ENCODE measurements around the gene ELAC2. TPM values are rescaled to one million over a fixed set of nuclear protein-coding genes. Genes with fewer than 3 reads are reported as not detected.

Gene ELAC2
- total and polyA plus RNA-seq, 4 donors = 10.8 to 53.8 (median 38.3) TPM

DNA sequence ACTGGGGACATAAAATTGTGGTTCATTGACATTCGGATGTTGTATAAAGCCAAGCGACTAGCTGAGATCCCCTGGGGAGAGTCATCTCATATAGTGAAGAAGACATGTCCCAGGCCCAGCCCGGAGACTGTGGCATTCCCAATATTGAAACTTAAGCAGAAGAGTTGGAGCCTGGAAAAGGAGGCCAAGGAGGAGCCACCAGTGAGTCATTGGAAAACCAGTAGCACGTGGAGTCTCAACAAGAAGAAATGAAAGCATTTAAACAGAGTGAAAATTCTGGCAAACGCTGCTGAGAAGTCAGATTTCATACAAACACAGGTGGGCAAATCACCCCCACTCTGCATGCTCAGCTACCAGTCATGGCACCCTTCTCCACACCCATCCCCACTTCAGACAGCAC is 9.4 kb upstream of the ELAC2 start:
- 81 to 90% methylated on average over 5 of the region's 5 CpGs for WGBS, 2 donors
- H3K27ac ChIP-seq (ENCODE audit: low read depth in 1 of 2, low read length in 2 of 2) = no peak overlapping the region
- H3K4me3 ChIP-seq (ENCODE audit: low read length in 2 of 2) = no peak overlapping the region
- no peaks in the 10 kb centered on the region for H3K36me3 ChIP-seq (ENCODE audit: control insufficient read depth in 1 of 2, insufficient read depth in 2 of 2, low read length in 1 of 2)
- intact Hi-C loops (cut with DNase I) = loop anchor here in 1 of 2 donors (10.0 kb wide), 1 partner anchor 1268 kb away; no protein-coding TSS in a partner anchor
- H3K4me1 ChIP-seq (ENCODE audit: control insufficient read depth in 1 of 2, insufficient read depth in 2 of 2, low read length in 2 of 2) = no peaks in the 10 kb centered on the region
- ATAC-seq (ENCODE audit: low FRiP score) (no peak), DNase-seq (no peak)
- H3K27me3 ChIP-seq (ENCODE audit: control insufficient read depth in 1 of 2, insufficient read depth in 2 of 2, low read length in 1 of 2) = no peaks in the 10 kb centered on the region
- no peaks in the 10 kb centered on the region for H3K9me3 ChIP-seq (ENCODE audit: control insufficient read depth, low read length)

DNA sequence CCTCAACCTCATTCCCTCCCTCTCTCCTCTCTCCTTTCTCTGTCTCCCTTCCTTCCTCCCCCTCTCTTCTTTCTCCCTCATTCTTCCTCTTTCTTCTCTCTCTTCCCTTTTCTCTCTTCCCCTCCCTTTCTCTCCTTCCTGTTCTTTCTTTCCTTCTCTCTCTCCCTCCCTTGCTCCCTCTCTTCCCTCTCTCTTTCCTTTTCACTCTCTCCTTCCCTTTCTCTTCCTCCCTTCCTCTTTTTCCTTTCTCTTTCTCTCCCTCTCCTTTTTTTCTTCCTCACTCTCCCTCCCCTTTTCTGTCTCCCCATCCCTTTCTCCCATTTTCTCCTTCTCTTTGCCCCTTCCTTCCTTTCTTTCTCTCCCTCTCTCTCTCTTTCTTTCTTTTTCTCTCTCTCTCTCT is 7.9 kb upstream of the ELAC2 start:
- H3K4me3 ChIP-seq (ENCODE audit: low read length in 2 of 2) = no peak overlapping the region
- H3K9me3 ChIP-seq (ENCODE audit: control insufficient read depth, low read length) = no peaks in the 10 kb centered on the region
- no peaks in the 10 kb centered on the region for H3K4me1 ChIP-seq (ENCODE audit: control insufficient read depth in 1 of 2, insufficient read depth in 2 of 2, low read length in 2 of 2)
- intact Hi-C loops (cut with DNase I) = loop anchor here in 1 of 2 donors (10.0 kb wide), 1 partner anchor 1269 kb away; no protein-coding TSS in a partner anchor
- no peaks in the 10 kb centered on the region for H3K36me3 ChIP-seq (ENCODE audit: control insufficient read depth in 1 of 2, insufficient read depth in 2 of 2, low read length in 1 of 2)
- no peak for ATAC-seq (ENCODE audit: low FRiP score)
- no peak for DNase-seq
- H3K27ac ChIP-seq (ENCODE audit: low read depth in 1 of 2, low read length in 2 of 2) = no peak overlapping the region
- H3K27me3 ChIP-seq (ENCODE audit: control insufficient read depth in 1 of 2, insufficient read depth in 2 of 2, low read length in 1 of 2) = no peaks in the 10 kb centered on the region

DNA sequence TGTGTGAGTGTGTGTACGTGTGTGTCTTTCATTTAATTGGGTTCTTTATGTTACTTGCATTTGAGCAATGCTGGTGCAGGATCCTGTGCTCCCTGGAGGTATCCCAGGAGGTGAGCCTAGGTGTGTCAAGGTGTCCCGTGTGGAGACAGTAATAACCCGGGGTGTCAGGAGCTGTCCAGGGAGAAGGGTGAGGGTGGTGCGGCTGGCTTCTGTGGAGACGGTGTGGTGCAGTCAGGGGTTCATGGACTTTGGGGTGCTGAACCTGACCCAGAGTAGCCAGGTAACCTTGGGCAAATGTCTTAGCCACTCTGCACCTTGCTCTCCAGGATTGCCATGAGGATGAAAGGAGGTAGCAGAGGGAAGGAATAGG is 7.4 kb upstream of the ELAC2 start:
- 71 to 73% methylated on average over 5 of the region's 5 CpGs for WGBS, 2 donors
- H3K27ac ChIP-seq (ENCODE audit: low read depth in 1 of 2, low read length in 2 of 2) = no peak overlapping the region
- no peak for DNase-seq
- H3K4me3 ChIP-seq (ENCODE audit: low read length in 2 of 2) = no peak overlapping the region
- H3K27me3 ChIP-seq (ENCODE audit: control insufficient read depth in 1 of 2, insufficient read depth in 2 of 2, low read length in 1 of 2) = no peaks in the 10 kb centered on the region
- H3K36me3 ChIP-seq (ENCODE audit: control insufficient read depth in 1 of 2, insufficient read depth in 2 of 2, low read length in 1 of 2) = no peaks in the 10 kb centered on the region
- no peaks in the 10 kb centered on the region for H3K9me3 ChIP-seq (ENCODE audit: control insufficient read depth, low read length)
- intact Hi-C loops (cut with DNase I) = loop anchor here in 1 of 2 donors (10.0 kb wide), 1 partner anchor 1270 kb away; no protein-coding TSS in a partner anchor
- no peaks in the 10 kb centered on the region for H3K4me1 ChIP-seq (ENCODE audit: control insufficient read depth in 1 of 2, insufficient read depth in 2 of 2, low read length in 2 of 2)
- no peak for ATAC-seq (ENCODE audit: low FRiP score)

DNA sequence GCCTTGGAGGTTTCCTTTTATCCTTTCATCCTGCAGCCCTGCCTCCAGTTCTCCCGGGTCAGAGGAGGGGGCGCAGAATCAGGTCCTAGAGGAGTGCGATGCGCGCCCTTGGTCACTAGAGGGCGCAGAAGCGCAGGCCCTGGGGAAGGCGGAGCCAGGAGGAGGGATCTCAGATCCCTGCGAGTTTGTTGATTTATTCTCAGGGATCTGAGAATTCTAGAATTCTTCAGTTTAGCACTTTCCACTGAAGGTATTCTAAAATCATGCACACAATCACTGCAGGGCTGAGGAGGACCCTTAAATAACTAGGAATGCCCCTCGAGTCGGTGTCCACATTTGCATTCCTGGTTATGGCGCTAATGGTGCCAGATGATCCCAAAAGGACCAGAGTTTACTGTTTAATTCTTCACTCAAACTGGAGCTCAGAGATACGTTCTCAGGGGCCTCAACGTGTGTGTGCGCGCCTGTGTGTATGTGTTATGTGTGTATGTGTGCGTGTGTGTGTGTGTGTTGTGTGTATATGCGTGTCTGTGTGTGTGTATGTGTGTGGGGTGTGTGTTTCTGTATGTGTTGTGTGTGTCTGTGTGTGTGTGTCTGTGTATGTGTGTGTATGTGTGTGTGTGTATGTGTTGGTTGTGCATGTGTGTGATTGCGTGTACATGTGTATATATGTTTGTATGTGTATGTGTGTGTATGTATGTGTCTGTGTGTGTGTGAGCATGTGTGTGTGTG is 6.9 kb upstream of the ELAC2 start:
- 25 to 26% methylated on average over 19 of the region's 19 CpGs for WGBS, 2 donors
- DNase-seq (peak; percentile 65 to 87), ATAC-seq (ENCODE audit: low FRiP score) (peak; percentile 90)
- Histone ChIP-seq H3K27me3 (ENCODE audit: control insufficient read depth in 1 of 2, insufficient read depth in 2 of 2, low read length in 1 of 2) (no peaks in the 10 kb centered on the region), H3K27ac (ENCODE audit: low read depth in 1 of 2, low read length in 2 of 2) (no peak overlapping the region), H3K4me1 (ENCODE audit: control insufficient read depth in 1 of 2, insufficient read depth in 2 of 2, low read length in 2 of 2) (no peaks in the 10 kb centered on the region), H3K4me3 (ENCODE audit: low read length in 2 of 2) (no peak overlapping the region), H3K36me3 (ENCODE audit: control insufficient read depth in 1 of 2, insufficient read depth in 2 of 2, low read length in 1 of 2) (no peaks in the 10 kb centered on the region), H3K9me3 (ENCODE audit: control insufficient read depth, low read length) (no peaks in the 10 kb centered on the region)
- intact Hi-C loops (cut with DNase I) = loop anchor here in 1 of 2 donors (10.0 kb wide), 1 partner anchor 1270 kb away; no protein-coding TSS in a partner anchor

DNA sequence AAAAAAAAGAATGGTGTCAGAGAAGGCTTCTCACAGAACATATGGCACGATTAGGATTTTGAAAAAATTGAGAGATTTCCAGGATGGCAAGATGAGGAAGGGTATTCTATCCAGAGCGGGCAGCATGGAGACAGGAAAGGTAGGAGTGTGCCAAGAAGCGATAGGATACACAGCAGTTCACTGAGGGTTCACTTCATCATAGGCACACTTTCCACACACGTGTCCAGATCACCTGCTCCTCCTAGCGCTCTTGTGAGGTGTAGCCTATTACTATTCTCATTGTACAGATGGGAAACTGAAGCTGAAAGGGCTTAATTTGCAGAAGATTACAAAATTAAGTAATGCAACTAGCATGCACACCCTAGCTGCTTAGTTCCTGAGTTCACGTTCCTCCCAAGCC is 6.2 kb upstream of the ELAC2 start:
- ATAC-seq (ENCODE audit: low FRiP score) (no peak), DNase-seq (no peak)
- WGBS, 2 donors = 57 to 66% methylated on average over 6 of the region's 6 CpGs
- no peaks in the 10 kb centered on the region for H3K9me3 ChIP-seq (ENCODE audit: control insufficient read depth, low read length)
- no peak overlapping the region for H3K4me3 ChIP-seq (ENCODE audit: low read length in 2 of 2)
- no peaks in the 10 kb centered on the region for H3K27me3 ChIP-seq (ENCODE audit: control insufficient read depth in 1 of 2, insufficient read depth in 2 of 2, low read length in 1 of 2)
- H3K4me1 ChIP-seq (ENCODE audit: control insufficient read depth in 1 of 2, insufficient read depth in 2 of 2, low read length in 2 of 2) = no peaks in the 10 kb centered on the region
- no peaks in the 10 kb centered on the region for H3K36me3 ChIP-seq (ENCODE audit: control insufficient read depth in 1 of 2, insufficient read depth in 2 of 2, low read length in 1 of 2)
- intact Hi-C loops (cut with DNase I) = loop anchor here in 1 of 2 donors (10.0 kb wide), 1 partner anchor 1271 kb away; no protein-coding TSS in a partner anchor
- H3K27ac ChIP-seq (ENCODE audit: low read depth in 1 of 2, low read length in 2 of 2) = no peak overlapping the region

DNA sequence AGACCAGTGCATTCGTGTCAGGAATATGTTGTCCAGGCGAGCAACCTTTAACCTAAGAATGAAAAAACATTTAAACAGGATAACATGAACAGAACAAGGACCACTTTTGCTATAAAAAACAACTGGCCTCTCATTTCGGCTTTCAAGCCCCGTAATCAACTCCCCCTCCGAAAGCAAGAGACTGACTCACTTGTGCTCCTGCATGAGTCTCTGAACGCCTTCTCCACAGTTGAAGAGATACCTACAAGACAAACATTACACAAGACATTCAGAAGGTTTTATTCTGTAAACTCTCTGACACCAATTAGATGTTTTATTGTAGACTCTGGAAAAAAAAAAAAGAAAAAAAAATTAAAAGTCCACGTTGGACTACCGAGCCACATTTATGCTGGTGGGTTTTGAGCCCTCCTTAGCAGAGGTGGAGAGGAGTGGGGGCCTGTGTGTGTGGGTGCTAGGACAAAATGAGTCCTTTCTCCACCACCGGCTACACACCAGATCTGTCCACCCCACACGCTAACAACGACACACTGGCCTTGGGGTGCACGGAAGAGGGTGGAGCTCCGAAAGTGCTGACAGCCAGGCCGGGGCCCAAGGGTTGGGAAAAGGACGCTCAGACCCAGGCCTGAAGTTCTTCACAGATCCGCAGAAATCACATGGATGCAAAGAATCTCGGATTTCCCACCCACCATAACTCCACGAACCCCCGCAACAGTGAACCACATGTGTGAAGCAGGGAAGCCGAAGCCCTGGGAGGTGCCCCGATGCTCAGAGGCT is 759 bp downstream of the ELAC2 start:
- Histone ChIP-seq H3K36me3 (ENCODE audit: control insufficient read depth in 1 of 2, insufficient read depth in 2 of 2, low read length in 1 of 2) (peaks cover 0 to 9% of the 10 kb centered on the region in 2 donors), H3K4me1 (ENCODE audit: control insufficient read depth in 1 of 2, insufficient read depth in 2 of 2, low read length in 2 of 2) (no peaks in the 10 kb centered on the region), H3K27me3 (ENCODE audit: control insufficient read depth in 1 of 2, insufficient read depth in 2 of 2, low read length in 1 of 2) (no peaks in the 10 kb centered on the region), H3K27ac (ENCODE audit: low read depth in 1 of 2, low read length in 2 of 2) (no peak overlapping the region), H3K9me3 (ENCODE audit: control insufficient read depth, low read length) (no peaks in the 10 kb centered on the region), H3K4me3 (ENCODE audit: low read length in 2 of 2) (peak overlapping the region; percentile 45 to 92)
- intact Hi-C loops (cut with DNase I) = no loop called here
- WGBS, 2 donors = 15% methylated on average over 21 of the region's 21 CpGs
- no peak for DNase-seq
- no peak for ATAC-seq (ENCODE audit: low FRiP score)

DNA sequence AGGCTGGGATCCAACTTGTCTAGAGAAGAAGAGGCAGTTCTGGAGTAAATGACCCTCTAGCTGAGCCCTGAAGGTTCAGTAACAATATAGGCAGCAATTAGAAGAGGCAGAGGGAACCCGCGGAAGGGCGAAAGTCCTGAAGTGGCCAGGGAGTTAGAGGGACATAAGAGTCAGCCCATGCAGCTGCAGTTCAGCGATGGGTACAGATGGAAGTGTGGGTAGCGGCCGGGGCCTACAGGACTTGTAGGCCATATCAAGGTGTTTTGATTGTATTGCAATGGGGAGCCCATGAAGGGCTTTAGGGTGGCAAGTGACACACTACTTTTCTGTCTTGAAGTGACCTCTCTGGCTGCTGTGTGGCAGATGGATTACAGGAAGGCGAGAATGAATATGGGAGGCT is 3.0 kb downstream of the ELAC2 start:
- Histone ChIP-seq H3K4me1 (ENCODE audit: control insufficient read depth in 1 of 2, insufficient read depth in 2 of 2, low read length in 2 of 2) (no peaks in the 10 kb centered on the region), H3K27me3 (ENCODE audit: control insufficient read depth in 1 of 2, insufficient read depth in 2 of 2, low read length in 1 of 2) (no peaks in the 10 kb centered on the region), H3K27ac (ENCODE audit: low read depth in 1 of 2, low read length in 2 of 2) (no peak overlapping the region), H3K36me3 (ENCODE audit: control insufficient read depth in 1 of 2, insufficient read depth in 2 of 2, low read length in 1 of 2) (peaks cover 3 to 13% of the 10 kb centered on the region in 2 donors), H3K4me3 (ENCODE audit: low read length in 2 of 2) (no peak overlapping the region), H3K9me3 (ENCODE audit: control insufficient read depth, low read length) (no peaks in the 10 kb centered on the region)
- DNase-seq (no peak), ATAC-seq (ENCODE audit: low FRiP score) (no peak)
- intact Hi-C loops (cut with DNase I) = no loop called here
- WGBS, 2 donors = 89% methylated on average over 7 of the region's 7 CpGs

DNA sequence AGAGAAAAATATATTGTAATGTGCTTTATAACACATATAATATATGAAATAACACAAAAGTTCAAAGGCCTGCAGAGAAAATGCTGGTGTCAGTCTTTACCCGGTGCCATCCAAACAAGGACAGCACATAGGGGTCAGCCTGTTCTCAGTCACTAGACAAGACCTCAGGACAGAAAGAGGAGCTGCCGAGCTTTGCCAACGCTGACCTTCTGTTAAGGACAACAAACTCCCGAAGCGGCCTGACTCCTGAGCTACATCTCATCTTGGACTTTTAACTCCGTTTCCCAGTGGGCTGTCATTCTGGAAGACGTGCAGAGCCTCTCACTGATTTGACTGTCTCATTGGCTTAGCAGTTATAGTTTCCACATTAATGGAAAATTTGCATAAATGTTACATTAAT is 6.9 kb downstream of the ELAC2 start:
- H3K36me3 ChIP-seq (ENCODE audit: control insufficient read depth in 1 of 2, insufficient read depth in 2 of 2, low read length in 1 of 2) = peaks cover 8 to 16% of the 10 kb centered on the region in 2 donors
- no peaks in the 10 kb centered on the region for H3K9me3 ChIP-seq (ENCODE audit: control insufficient read depth, low read length)
- H3K27me3 ChIP-seq (ENCODE audit: control insufficient read depth in 1 of 2, insufficient read depth in 2 of 2, low read length in 1 of 2) = no peaks in the 10 kb centered on the region
- H3K4me3 ChIP-seq (ENCODE audit: low read length in 2 of 2) = no peak overlapping the region
- H3K4me1 ChIP-seq (ENCODE audit: control insufficient read depth in 1 of 2, insufficient read depth in 2 of 2, low read length in 2 of 2) = no peaks in the 10 kb centered on the region
- no peak for ATAC-seq (ENCODE audit: low FRiP score)
- WGBS, 2 donors = 62 to 69% methylated on average over 7 of the region's 7 CpGs
- no peak overlapping the region for H3K27ac ChIP-seq (ENCODE audit: low read depth in 1 of 2, low read length in 2 of 2)
- no peak for DNase-seq
- intact Hi-C loops (cut with DNase I) = no loop called here

All from aorta (tissue), 5 donors.